ENCODE measurements around the gene LRP1. TPM values are rescaled to one million over a fixed set of nuclear protein-coding genes. Genes with fewer than 3 reads are reported as not detected.

LRP1 gene
- total RNA-seq, 3 donors from 2014 or later (not counting 1 experiment from before 2014, with no cell fraction given): 6.7 to 13.1 (median 9.5) TPM

DNA sequence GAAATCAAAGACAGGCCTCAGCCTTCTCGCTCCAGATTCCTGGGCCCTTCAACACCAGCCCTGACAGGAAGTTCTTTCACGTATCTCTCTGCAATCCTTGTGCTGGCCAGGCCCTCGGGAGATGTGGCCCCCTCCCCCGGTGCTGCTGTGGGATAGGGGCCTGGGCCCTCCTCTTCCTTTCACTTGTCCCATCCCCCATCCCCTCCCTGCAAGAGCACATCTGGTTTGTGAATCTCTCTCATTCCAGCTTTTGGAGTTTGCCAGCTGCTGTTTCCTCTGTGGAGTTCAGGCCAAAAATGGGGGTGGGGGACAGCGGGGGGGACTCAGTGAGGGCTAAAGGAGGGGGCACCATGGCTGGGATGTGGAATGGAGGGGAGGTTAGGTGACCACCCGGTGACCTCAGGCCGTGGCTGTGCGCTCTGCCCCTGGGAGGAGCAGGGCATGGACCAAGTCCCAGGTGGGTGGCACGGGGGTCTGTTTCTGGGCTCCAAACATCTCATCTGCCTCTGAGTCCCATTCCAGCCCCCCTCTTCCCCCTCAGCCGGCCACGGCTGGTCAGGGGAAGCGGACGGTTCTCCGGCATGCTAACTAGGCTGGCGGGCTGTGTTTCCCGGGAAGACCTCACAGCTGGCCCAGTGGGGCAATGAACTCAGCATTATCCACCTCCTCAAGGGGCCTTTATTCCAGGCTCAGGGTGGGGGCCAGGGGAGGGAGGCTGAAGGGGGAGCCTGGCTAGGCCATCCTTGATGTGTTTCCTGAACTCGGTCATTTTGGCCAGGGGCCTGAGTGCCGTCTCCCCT, 7.4 kb downstream of the LRP1 start:
- Histone ChIP-seq H3K4me1 (ENCODE audit: control insufficient read depth, insufficient read depth, low read length) (no peaks in the 10 kb centered on the region), H3K36me3 (ENCODE audit: control insufficient read depth, insufficient read depth, low read length) (no peaks in the 10 kb centered on the region), H3K9me3 (ENCODE audit: control insufficient read depth, insufficient read depth, low read length) (no peaks in the 10 kb centered on the region), H3K27ac (ENCODE audit: low read length) (no peak overlapping the region), H3K4me3 (ENCODE audit: low read length) (no peak overlapping the region), H3K27me3 (ENCODE audit: control insufficient read depth, insufficient read depth, low read length) (no peaks in the 10 kb centered on the region)
- Mint-ChIP-seq H3K9me3 (no peaks in the 10 kb centered on the region), H3K27ac (no peak overlapping the region), H3K36me3 (no peaks in the 10 kb centered on the region), H3K27me3 (ENCODE audit: low read depth in 2 of 2) (peaks cover 6 to 26% of the 10 kb centered on the region in 2 donors), H3K4me1 (no peaks in the 10 kb centered on the region), H3K4me3 (no peak overlapping the region)
- intact Hi-C loops (cut with micrococcal nuclease): no loop called here
- WGBS (ENCODE audit: insufficient coverage): 79% methylated on average over 16 of the region's 18 CpGs
- TF ChIP-seq, protein P1, sequence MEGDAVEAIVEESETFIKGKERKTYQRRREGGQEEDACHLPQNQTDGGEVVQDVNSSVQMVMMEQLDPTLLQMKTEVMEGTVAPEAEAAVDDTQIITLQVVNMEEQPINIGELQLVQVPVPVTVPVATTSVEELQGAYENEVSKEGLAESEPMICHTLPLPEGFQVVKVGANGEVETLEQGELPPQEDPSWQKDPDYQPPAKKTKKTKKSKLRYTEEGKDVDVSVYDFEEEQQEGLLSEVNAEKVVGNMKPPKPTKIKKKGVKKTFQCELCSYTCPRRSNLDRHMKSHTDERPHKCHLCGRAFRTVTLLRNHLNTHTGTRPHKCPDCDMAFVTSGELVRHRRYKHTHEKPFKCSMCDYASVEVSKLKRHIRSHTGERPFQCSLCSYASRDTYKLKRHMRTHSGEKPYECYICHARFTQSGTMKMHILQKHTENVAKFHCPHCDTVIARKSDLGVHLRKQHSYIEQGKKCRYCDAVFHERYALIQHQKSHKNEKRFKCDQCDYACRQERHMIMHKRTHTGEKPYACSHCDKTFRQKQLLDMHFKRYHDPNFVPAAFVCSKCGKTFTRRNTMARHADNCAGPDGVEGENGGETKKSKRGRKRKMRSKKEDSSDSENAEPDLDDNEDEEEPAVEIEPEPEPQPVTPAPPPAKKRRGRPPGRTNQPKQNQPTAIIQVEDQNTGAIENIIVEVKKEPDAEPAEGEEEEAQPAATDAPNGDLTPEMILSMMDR (IDR thresholded peaks at IDR 0.05): no peak
- no peak for ATAC-seq
- no peak for DNase-seq

GRCh38 chr12:57138526-57139272, 10.4 kb downstream of the LRP1 start:
- H3K27me3 ChIP-seq (ENCODE audit: control insufficient read depth, insufficient read depth, low read length): no peaks in the 10 kb centered on the region
- intact Hi-C loops (cut with micrococcal nuclease): no loop called here
- ATAC-seq: no peak
- peaks cover 5% of the 10 kb centered on the region for H3K4me1 ChIP-seq (ENCODE audit: control insufficient read depth, insufficient read depth, low read length)
- Mint-ChIP-seq H3K4me1 (no peaks in the 10 kb centered on the region), H3K9me3 (no peaks in the 10 kb centered on the region), H3K27me3 (ENCODE audit: low read depth in 2 of 2) (peaks cover 0 to 10% of the 10 kb centered on the region in 2 donors), H3K27ac (no peak overlapping the region), H3K4me3 (no peak overlapping the region), H3K36me3 (no peaks in the 10 kb centered on the region)
- WGBS (ENCODE audit: insufficient coverage): 89% methylated on average over 10 of the region's 13 CpGs
- no peaks in the 10 kb centered on the region for H3K36me3 ChIP-seq (ENCODE audit: control insufficient read depth, insufficient read depth, low read length)
- H3K9me3 ChIP-seq (ENCODE audit: control insufficient read depth, insufficient read depth, low read length): no peaks in the 10 kb centered on the region
- TF ChIP-seq, protein P1 (IDR thresholded peaks at IDR 0.05): no peak
- H3K4me3 ChIP-seq (ENCODE audit: low read length): no peak overlapping the region
- no peak for DNase-seq
- H3K27ac ChIP-seq (ENCODE audit: low read length): no peak overlapping the region

DNA sequence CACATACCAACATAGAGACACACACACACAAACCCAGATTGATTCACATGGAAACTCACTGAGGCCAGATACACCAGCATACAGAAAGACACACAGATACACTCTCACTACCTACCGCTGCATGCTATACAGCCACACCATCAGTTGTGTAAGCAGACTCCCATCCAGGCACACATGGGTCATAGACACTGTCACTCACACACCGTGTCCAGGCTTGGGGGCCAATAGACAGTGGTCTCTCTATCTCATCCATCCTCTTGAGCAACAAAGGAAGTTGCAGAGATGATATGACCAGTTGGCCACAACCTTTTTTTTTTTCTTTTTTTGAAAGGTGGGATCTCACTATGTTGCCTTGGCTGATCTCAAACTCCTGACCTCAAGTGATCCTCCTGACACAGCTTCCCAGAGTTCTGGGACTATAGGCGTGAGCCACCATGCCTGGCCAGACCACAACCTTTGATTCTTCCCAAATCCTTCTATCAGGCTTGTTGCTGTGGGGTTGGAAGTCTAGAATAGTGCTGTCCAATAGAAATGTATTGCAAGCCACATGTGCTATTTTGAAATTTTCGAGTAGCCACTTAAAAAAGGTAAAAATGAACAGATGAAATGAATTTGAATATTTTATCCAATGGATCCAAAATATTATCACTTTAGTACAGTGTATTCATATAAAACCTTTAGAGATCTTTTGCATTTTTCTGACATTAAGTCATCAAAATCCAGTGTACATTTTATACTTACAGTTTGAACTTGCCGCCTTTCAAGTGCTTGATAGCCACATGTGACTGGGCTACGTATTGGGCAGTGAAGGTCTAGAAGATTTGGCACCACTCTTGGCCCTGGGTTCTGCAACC, 11.7 kb downstream of the LRP1 start:
- Histone ChIP-seq H3K27me3 (ENCODE audit: control insufficient read depth, insufficient read depth, low read length) (no peaks in the 10 kb centered on the region), H3K4me1 (ENCODE audit: control insufficient read depth, insufficient read depth, low read length) (peaks cover 5% of the 10 kb centered on the region), H3K36me3 (ENCODE audit: control insufficient read depth, insufficient read depth, low read length) (no peaks in the 10 kb centered on the region), H3K9me3 (ENCODE audit: control insufficient read depth, insufficient read depth, low read length) (no peaks in the 10 kb centered on the region), H3K27ac (ENCODE audit: low read length) (no peak overlapping the region), H3K4me3 (ENCODE audit: low read length) (no peak overlapping the region)
- H3K36me3 Mint-ChIP-seq: no peaks in the 10 kb centered on the region
- H3K27me3 Mint-ChIP-seq (ENCODE audit: low read depth in 2 of 2): peaks cover 0 to 6% of the 10 kb centered on the region in 2 donors
- ATAC-seq (peak in 2 of 3 donors; percentile 26 to 83), DNase-seq (no peak)
- 95% methylated on average over 4 of the region's 6 CpGs for WGBS (ENCODE audit: insufficient coverage)
- TF ChIP-seq, protein P1 (IDR thresholded peaks at IDR 0.05): no peak
- intact Hi-C loops (cut with micrococcal nuclease): no loop called here
- no peaks in the 10 kb centered on the region for H3K4me1 Mint-ChIP-seq
- H3K4me3 Mint-ChIP-seq: no peak overlapping the region
- H3K27ac Mint-ChIP-seq: no peak overlapping the region
- H3K9me3 Mint-ChIP-seq: no peaks in the 10 kb centered on the region
